Globus pallidus (tissue), 1 donor: Measurements from ENCODE around the gene PIR.

ENCODE experiments used
- DNase-seq: peaks from one replicate; pipeline ENCODE4 v3.0.0-alpha.2; 2015; ENCODE audit warnings: low spot score

PIR gene

DNA sequence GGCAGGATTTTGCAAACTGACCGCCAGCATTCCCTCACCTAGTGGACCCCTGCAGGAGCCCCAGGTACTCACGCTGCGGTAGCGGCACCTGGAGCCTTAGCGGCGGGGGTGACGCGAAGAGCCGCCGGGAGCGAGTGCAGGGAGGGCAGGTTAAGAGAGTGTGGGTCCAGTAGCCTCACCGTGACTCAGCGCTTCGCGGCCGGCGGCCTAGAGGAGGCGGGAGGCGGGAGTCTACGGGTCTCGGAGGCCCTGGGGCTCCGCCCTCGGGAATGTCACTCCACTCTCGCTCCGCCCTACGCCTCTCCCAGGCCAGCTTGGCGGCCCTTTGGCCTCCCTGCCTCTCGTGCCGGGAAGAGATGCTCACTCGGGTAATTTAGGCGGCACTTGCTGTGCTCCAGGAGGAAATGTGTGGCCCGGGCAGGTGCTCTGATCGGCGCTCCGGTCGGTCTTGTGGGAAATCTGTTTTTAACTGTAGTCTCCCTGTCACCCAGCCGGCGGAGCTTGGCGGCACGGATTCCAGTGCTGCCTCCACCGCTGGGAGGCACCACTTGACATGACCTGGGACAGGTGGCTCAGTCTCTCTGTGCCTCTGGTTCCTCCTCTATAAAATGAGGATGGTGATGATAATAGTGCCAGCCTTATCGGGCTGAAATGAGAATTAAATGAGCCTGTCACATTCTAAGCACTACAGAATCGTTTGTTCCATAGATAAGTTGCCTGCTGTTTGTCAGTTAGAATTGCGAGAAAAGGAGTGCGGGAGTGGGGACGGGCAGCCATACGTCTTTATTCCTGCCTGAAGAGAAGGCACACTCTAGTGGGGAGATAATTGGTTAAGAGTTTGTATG, at the start of gene PIR:
Gene PIR, minus strand, starts transcription at position 216 of the 845 bp plus-strand sequence. CDS start 2,076 bp downstream, outside the sequence.
- peak; percentile 88 for DNase-seq

DNA sequence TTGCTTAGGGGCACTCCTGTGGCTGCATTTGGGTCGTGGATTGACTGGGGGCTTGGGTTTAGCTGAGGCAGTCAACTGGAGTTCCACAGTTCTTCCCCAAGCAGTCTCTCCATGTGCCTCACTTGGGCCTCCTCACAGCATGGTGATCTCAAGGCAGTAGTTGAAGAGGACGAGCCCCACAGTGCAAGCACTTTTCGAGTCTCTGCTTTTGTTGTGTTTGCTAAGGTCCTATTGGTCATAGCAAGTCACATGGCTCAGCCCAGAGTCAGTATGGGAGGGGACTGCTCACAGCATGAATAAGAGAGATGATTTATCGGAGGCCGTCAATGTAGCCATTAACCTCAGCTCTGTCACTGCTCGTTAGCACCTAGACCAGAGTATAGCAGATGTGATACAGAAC, 37.2 kb upstream of the PIR start:
- DNase-seq = no peak

DNA sequence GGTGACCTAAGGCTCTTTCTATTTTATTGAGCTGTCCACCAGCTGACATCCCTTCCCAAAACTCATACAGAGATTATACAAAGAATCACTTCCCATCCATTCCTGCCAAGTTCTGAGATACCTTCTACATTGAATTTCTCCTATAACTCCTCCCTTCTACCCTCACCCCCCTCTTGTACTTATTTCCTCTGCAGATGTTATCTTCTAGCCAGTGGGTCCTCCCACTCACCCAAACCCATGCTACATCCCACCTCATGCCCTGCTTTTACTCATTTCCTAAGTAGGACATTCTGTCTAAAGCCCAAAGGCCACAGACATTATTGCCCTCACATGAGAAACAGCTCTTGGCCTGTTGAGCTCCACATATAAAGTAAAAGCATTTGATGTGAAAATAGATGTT, 36.0 kb upstream of the PIR start:
- no peak for DNase-seq

DNA sequence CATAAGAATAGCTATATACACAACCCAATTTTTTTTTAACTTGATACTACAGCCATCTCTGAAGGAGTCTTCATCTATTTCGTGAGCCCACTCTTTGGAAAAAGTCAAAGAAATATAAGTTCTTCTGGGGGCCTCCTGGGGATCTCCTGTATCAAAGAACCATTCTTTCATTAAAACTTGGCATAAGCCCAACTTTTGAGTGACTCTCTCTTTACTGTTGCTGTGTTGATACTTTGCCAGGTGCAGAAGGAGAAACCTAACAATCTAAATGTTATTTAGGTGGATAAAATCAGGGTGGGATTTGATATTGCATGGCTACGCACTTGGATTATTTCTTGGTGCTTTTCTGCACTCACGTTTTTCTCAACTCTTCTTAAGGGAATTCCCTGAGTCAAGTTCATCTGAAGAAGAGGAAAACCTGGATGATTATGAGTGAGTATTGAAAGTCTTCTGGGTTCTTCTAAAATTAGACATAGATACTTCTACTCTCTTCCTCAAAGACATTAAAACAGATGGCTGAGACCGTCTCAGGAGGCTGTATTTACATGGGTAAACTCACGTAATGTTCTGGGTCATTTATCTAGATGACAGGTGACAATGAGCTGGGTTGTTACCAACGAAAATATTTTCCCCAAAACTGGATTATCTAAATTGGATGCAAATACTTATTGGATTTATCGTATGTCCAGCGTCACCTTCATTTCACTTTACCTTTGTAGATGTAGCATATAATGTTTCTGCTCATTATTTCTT, 32.7 kb upstream of the PIR start:
- no peak for DNase-seq

DNA sequence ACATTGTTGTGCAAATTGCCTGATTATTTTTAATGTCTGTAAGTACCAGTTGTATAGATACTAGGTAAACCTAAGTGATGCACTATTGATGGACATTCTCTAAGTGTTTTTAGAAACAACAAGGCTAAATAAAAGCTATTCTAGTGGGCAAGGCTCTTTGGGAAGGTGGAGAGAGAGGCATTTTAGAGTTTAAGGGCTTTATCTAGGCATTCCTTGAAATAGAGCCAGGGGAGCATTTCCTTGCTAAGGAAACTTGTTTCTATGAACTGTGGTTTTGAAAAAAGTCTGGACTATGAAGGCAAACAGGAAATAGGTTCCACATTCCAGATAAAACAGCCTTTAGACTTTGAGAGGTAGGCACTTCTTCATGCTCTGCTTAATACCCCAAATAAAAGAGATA, 31.3 kb upstream of the PIR start:
- DNase-seq = no peak

DNA sequence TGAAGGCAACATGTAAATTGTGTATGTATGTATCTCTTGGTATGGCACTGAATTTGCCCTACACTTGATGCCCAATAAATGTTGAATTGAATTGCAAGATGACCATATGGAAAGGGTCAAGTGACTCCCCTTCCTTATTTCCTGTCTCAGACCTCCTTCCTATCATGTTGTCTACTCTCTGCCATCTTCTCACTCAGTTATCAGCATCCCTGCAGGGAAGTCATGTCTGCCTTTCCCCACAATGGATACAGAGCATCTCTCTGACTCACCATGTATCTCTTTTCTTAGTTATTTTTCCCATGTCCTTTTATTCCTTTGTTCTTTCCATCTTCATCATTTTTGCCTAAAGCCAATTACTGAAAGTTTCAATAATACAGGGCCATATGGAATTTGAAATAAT, 30.0 kb upstream of the PIR start:
- DNase-seq = no peak

DNA sequence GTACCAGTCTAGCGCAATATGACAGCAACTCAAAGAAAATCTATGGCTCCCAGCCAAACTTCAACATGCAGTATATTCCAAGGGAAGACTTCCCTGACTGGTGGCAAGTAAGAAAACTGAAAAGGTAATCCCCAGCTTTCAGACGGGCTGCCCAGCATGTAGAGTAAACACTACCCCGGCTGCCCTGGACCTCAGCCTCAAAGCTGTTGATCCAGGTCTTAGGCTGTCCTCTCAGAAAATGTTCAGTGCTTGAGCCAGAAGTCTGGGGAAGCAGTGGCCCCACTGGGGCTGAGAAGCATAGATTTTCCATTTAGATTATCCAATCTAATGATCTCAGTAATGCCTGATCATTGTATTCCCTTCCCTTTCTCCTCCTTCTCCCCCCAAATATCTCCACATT, 29.3 kb upstream of the PIR start:
- DNase-seq = no peak

DNA sequence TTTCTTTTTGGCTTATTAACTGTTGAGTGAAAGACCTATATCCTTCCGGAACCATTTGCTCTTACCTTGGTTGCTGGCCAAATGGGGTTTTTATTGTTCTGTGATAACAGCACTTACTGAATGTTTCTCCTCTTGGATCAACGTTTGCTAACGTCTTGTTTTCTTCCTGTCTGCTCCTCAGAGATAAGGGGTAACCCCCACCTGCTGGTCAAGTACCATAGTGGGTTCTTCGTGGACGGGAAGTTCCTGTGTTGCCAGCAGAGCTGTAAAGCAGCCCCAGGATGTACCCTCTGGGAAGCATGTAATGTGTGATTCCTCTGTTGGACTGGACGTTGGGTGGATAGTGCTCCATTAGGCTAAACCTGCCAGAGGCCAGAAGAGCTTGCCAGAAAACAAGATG, 22.8 kb upstream of the PIR start:
- no peak for DNase-seq

DNA sequence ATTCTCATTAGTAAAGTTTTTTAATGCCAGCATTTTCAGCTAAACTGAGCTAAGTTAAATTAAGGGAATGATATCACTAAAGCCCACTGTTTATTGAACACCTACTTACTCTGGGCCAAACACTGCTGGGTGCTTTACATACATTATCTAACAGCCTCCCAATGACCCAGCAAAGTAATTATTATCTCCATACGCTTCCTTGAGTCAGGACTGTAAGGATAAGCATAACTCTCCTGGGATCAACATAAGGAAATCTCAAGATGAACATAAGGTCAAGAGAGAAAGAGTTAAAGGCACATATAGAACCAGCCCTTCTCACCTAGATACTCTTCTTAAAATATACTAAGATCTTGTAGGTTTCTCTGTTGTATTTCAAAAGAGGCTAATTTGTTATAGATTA, 21.1 kb upstream of the PIR start:
- DNase-seq = no peak

DNA sequence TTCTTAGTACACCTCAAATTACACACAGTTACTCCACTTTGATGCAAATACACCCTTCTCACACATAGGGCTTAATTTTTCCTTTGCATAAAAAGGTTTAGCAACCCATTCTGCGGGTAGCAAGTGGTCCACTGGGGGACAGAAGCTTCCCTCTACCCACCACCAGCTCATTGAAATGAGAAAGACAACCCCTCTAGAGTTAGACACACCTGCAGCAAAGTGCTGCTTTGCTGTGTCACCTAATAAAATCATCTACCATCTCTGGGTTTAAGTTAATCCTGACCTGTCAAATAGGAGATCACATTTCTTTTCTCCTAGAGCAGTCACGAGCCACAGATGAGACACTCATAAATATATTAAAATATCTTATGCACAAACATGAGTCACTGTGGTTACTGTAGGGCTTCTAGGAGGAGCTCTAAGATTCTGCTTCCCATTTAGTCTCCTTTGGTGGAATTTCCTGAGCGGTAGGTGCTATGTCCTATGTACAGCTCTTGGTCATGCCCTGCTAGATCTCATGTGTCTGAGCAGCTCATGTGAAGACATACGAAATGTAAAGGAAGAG, 19.4 kb upstream of the PIR start:
- no peak for DNase-seq

DNA sequence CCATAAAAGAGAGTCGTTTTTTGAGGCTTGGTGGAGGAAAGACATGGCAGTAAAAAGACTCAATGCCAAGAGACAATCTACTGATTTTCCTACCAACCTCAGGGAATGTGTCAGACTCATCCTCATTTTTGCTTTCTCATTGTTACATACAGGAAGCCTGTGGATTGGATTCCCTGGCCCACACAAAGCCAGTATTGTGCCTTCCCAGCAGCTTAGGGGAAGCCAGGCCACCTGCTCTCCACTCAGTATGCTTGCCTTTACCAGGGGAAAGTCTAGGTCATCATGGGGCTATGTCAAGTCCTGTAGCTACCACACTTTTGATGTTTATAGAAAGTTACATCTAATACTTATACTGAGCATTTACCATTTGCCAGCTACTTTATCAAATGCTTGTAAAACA, 18.4 kb upstream of the PIR start:
- DNase-seq = peak; percentile 60

DNA sequence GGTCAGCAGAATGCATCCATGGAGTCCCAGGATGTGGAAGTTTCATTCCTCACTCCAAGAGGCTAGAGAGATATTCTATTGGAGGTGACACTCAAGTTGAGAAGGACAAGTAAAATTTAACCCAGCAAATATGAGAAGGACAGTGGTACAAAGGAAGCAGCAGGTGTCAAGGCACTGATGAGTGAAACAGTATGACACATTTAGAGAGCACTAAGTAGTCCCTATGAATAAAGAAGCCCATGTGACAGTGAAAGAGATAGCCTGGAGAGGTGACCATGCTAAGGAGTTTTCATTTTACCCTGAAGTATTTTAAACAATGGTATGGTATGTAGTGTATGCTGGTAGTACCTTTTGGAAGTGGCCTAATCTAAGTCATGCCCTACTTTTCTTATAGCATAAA, 16.7 kb upstream of the PIR start:
- no peak for DNase-seq

DNA sequence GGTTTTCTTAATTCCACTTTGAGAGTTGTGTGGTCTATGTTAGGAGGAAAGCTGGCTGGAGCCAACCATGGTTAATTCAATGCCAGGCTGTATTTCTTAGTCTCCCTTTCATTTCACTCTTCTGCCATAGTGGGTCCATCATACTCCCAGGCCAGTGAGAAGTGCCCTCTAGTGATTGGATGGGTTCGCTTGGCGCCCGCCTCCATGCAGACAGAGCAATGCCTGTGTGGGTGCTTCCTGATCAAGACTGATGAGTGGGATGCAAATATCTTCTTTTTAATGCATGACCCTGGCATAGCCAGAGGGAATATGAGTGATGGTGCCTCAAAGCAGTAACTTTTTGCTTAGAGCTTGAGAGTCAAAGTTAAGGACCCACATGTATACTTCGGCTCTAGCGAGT, 13.9 kb upstream of the PIR start:
- no peak for DNase-seq

DNA sequence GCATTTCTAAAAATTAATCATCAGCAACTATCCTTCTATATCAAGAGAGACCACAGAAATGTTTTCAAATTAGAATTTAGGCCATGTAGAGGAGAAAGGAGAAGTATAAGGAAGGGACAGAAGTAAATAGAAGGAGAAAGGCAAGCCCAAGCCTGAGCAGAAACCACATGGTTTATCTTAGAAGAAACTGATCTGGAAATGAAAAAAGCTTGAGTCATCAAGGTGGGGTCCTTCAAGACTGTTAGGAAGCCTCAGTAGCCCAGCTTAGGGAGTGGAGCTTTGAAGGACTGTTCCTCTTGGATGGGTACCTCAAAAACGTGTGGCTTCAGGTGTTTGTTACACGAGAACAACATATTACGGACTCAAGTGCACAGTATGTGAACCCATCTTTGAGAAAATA, 12.0 kb upstream of the PIR start:
- no peak for DNase-seq

DNA sequence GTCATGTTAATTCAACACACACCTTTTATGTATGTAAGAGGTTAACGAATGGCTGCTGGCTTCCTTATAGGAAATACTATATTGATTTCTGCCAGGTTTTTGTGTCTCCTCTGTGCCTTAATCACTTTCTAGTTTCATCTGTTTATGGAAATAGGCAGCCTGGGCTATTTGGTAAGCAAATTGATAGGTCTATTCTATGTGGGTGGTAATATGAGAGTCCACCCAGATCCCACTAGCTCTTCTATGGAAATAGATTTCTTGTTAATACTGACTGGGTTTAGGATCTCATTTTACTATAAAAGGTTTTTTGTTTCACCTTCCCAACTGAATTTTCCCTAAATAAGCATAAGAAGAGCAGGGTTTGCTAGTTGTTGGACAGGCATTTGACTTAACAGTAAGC, 11.5 kb upstream of the PIR start:
- no peak for DNase-seq

DNA sequence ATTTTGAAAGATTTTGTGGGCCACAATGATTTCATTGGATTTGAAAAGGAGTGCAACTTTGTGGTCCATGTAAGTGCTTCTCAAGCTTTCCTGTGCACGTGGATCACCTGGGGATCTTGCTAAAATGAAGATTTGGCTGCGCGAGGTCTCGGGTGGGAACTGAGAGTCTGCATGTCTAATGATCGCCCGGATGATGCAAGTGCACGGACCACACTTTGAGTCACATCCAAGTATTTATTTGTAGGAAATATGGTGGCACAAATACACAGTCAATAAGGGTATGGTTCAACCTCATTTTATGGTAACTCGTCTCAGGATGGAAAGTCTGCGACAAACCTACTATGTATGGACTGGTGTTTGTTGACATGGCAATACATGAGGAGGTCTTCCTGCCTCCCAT, 8.4 kb upstream of the PIR start:
- DNase-seq = no peak

DNA sequence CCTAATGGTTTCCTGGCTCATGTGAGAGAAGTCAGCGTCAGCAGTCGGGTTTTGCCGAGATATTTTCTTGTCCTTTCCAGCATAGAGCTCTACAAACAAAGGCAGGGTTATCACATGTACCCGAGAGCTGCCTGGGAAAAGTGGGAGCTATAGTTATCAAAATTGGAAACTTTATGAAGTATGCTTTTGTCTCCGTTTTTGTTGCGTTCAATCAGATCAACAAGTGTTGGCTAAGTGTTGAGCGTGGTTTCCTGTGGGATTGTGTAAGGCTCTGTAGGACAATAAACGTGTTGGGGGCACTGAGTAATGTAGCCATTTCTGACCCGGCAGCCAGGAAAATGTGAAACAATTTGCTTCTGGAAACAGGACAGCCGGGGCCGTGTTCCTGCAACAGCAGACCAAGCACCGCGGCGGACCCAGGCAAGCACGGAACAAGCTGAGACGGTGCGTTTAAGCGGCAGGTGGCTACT, 7.4 kb upstream of the PIR start, which contains the start of gene BMX:
Gene BMX, plus strand, starts transcription at position 311 of the 470 bp plus-strand sequence. CDS start 7,547 bp downstream, outside the sequence.
- DNase-seq = no peak

DNA sequence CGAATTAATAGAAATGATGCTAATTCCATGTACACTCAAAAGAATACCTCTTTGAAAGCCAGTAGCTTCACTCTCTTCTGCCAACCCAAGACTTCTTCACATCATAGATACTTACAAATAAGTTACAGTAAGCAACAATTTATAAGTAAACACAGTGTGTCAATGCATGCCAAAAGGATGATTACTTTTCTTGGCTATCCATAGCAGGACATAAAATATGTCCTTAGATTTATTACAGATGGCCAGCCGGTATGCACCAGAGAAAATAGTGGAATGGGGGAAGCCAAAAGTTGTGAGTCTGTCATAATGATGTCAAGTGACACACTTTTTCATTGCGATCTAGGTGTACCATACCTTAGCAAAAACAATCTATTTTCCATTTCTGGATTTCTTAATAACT, 6.8 kb upstream of the PIR start:
- DNase-seq = no peak

DNA sequence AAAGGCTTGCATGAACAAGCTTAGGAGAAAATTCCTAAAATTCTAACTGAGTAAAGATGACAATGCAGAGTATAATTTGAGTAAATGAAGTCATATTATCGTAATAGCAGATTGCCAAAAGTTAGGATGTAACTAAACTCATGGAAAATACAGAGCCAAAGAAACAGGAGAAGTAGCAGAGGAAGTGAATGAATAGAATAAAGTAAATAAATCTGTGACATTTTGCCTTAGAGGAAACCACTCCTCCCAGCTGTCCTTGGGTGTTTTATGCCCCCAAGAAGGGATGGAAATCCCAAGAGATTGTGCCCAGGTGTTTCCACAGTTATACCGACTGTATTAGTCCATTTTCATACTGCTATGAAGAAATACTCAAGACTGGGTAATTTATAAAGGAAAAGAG, 5.6 kb upstream of the PIR start:
- no peak for DNase-seq

DNA sequence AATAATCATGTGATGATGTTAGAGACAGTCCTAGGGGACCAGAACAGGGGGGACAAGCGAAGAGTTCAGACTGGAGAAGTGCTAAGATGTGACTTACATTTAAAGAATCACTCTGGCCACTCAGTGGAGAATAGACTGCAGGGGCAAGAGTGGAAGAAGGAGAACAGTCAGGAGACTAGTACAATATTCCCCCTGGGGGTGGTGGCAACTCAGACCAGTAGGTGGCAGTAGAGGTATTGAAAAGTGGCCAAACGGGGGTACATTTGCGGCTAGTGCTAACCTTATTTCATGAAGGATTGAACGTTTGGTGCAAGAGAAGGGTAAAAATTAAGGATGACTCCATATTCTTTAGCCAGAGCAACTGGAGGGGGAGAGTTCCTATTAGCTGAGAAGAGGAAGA, 4.7 kb upstream of the PIR start:
- peak; percentile 36 for DNase-seq

DNA sequence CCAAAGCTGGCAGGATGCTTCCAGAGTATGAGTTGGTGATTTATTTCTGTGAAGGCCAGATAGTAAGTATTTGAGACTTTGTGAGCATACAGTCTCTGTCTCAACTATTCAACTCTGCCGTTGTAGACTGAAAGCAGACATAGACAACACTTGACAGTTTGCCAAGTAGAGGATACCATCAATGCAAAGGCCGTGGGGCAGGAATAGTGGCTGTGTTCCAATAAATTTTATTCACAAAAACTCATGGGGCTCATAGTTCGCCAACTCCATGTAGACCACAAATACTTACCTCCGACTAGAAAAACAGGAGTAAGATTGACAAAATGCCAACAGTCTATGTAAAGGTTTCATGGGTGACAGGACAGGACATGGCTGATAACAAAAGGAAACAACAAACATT, 3.7 kb upstream of the PIR start:
- no peak for DNase-seq

DNA sequence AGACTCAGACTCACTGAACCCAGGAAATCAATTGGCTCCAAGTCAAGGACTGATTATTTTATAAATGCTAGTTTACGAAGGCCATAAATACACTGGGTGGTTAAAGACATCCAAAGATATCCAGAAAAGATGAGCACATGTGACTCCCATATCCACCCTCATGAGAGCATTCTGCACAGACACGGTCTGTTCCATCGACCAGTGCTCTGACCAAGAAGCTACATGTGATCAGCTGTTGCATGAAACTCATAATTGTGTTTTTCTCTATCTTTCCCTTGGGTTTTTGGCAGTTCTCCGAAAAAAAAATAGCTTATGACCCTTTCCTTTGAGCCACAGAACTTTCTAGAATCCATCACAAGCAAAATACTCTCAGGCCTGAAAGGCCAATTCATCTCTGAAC, 2.7 kb upstream of the PIR start:
- DNase-seq = no peak

DNA sequence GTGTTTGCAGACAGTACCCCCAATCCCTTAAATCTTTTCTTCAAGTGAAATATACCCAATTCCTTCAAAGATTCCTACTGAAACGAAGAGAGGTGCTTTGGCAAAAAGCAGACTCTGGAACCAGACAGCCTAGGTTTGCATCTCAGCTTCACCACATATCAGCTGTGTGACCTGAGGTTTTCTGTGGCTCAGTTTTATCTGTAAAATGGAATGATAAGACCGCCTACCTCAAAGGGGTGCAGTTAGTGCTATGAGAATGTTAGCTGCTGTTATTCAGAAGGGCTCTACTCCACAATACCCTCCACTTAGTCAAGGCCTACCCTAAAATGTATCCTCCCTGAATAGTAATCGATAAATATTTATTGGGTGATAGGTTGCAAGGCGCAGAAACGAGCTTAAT, 664 bp downstream of the PIR start:
- no peak for DNase-seq
